GM12873 (cell line): Measurements from ENCODE around the gene ZBTB12.

Experiments used
- CTCF ChIP-seq: IDR thresholded peaks from 2 replicates; pipeline ENCODE4 v1.5.1; 2012; ENCODE audit warnings: low read depth, mild to moderate bottlenecking, moderate library complexity, low read length, control low read depth; ENCODE audit not compliant: insufficient read depth; ENCODE audit errors: missing control alignments

Gene ZBTB12

GRCh38 chr6:31881136-31881859 is 20.6 kb downstream of the ZBTB12 start:
- TF ChIP-seq CTCF: no peak

GRCh38 chr6:31880616-31881015 is 21.3 kb downstream of the ZBTB12 start:
- no peak for TF ChIP-seq CTCF

GRCh38 chr6:31879901-31880300 is 22.0 kb downstream of the ZBTB12 start:
- TF ChIP-seq CTCF: no peak

GRCh38 chr6:31879143-31879542 is 22.7 kb downstream of the ZBTB12 start:
- TF ChIP-seq CTCF: no peak

- TF ChIP-seq CTCF: no peak
Observed at GRCh38 chr6:31878726-31879125, 23.2 kb downstream of the ZBTB12 start, which contains the start of gene SLC44A4. Gene SLC44A4, minus strand, starts transcription at chr6:31878997. Its CDS starts 17 bp downstream, at chr6:31878980.

- TF ChIP-seq CTCF: no peak
Observed at GRCh38 chr6:31878222-31878621, 23.7 kb downstream of the ZBTB12 start.

- no peak for TF ChIP-seq CTCF
Observed at GRCh38 chr6:31877651-31878161, 24.2 kb downstream of the ZBTB12 start.
